GM19463 (cell line): ENCODE results near the gene KCNH4.

Experiments used
- ATAC-seq: cut with Tn5 transposase; IDR thresholded peaks from one replicate; pipeline ENCODE4 v1.9.1; 2021; ENCODE audit warnings: mild to moderate bottlenecking, moderate library complexity; ENCODE audit not compliant: unreplicated experiment

Gene KCNH4

GRCh38 chr17:42120161-42120769, 60.7 kb downstream of the KCNH4 start:
- ATAC-seq, result no peak

GRCh38 chr17:42119301-42119700, 61.6 kb downstream of the KCNH4 start:
- no peak for ATAC-seq

GRCh38 chr17:42118545-42118944, 62.4 kb downstream of the KCNH4 start:
- no peak for ATAC-seq

- ATAC-seq, result no peak
Measured at GRCh38 chr17:42118126-42118510, 62.8 kb downstream of the KCNH4 start.

- ATAC-seq, result no peak
Measured at GRCh38 chr17:42117397-42118125, 63.4 kb downstream of the KCNH4 start.

DNA sequence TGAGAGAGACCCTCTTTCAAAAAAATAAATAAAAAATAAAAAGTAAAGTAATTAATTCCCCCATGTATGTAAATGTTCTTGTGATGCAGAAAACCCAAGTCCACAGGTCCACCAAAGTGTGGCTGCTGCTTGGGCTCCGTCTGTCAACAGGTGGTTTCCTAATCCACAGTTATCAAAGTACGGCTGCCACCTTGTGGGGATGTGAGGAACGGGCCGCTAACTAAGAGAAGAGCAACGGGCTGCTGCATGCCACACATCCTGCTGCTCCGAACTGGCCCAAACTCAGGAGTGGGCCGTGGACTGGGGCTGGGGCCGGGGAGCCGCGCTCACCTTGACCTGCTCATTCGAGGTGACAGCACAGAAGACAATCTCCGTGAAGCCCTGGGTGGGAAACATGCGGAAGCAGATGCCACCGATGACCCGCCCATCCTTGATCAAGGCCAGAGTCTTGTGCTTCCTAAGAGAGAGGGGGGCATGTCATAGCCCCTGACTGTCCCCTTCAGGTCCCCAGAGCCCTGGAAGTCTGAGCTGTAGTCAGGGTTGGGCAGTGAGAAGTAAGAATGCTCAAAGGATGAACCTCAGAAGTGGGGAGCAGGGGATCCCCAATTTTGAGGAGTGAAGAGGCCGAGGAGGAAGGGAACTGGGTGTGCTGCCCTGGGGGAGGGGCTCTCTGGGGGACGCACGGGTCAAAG, 64.1 kb downstream of the KCNH4 start:
- no peak for ATAC-seq

DNA sequence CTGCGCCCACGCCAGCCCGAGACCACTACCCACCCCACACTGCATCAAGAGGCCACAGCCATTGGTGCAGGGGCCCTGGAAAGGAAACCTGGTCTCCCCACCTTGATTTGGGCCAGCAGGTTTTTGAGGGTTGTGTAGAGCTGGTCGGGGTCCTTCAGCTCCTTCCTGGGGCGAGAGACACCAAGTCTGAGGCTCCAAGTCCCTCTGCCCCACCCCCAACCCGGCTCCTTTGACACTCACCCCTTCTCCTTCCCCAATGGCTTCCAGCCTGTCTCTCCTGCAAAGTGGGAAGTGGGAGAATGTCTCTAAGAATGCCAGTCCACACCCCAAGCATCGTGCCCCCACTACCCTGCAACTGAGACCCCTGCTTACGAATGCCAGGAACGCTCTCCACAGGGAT, 66.8 kb downstream of the KCNH4 start:
- ATAC-seq, result no peak

DNA sequence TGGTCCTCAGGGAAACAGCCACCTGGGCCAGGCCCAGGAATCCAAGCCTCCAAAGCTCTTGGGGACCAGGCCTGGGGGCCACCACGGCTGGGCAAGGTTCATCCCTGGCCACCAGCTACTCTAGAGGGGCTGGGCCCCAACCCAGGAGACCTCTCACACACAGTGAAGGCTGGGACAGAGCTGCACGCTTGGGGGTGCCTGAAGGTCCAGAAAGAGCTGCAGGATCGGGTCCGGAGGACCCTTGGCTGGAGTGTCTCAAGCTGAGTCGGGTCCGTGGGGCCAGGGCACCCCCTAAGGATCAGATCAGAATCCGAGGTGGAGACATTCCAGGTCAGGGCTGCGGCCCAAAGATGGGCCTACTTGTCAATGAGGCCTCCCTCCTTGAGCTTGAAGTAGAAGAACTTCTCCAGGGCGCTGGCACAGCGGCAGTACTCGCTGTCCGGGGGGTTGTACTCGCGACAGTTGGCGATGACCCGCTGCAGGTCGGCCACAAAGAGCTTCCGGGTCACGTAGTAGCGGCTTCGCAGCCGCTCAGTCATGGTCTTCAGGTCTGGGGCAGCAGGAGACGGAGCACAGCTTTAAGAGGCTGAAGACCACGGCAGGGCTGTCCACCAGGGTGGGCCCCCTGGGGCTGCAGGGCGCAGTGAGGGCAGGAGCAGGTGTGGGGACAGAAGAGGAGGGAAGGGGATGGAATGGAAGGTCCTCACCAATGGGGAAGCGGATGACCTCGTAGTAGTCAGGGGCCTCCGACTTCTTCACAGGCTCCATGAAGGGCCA, 67.5 kb downstream of the KCNH4 start:
- no peak for ATAC-seq

- ATAC-seq, result peak; percentile 73
Measured at GRCh38 chr17:42112552-42113176, 68.3 kb downstream of the KCNH4 start, which contains the start of gene DHX58. Gene DHX58 (minus strand): TSS chr17:42112714. CDS start chr17:42111892, 822 bp downstream.

GRCh38 chr17:42111871-42112551, 68.9 kb downstream of the KCNH4 start:
- ATAC-seq, result no peak

- ATAC-seq, result no peak
Measured at GRCh38 chr17:42111265-42111636, 69.7 kb downstream of the KCNH4 start.

GRCh38 chr17:42110301-42111264, 70.4 kb downstream of the KCNH4 start:
- ATAC-seq, result no peak

- no peak for ATAC-seq
Measured at GRCh38 chr17:42109086-42109485, 71.9 kb downstream of the KCNH4 start.

DNA sequence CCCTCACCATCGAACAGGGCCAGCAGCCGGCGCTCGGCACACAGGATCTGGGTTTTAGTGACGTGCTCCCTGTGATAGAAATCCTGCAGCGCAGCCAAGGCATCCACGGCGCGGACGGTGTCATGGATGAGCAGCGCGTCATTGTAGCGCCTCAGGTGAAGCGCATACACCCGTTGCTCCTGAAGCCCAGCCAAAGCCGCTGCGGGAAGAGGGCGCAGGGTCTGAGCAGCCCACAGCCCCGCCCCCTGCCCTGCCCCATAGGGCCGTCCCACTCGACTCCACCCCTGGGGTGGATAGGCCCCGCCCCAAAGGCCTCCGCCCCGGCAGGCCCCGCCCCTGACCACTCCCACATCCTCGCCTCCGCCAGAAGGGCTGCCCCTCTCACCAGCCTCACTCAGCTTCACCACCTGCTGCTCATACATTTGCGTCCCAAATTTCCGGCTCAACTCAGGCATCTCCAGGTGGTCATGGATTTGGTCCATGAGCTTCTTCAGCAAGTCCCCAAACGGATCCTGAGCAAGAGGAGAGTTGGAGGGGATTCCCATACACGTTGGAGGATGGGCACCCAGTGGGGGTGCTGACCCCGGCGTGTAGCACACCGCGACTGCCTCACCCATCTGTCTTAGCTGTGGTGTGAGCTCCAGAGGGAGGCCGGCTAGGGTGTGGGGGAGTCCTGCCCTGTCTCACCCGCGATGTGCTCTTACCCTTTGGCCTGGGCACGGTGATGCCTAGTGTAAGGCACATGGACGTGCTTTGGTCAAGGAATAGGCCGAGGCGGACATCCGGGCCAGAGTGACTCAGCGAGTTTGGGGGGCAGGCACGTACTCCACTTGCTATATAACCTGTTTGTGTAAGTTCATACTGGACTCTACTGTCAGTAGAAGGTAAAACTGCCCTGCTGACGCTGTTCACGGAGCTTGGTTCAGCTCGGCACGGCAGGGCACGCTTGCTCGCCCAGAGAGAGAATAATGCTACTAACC, 73.1 kb downstream of the KCNH4 start:
- ATAC-seq, result peak; percentile 63

GRCh38 chr17:42107124-42107523, 73.8 kb downstream of the KCNH4 start:
- ATAC-seq, result no peak
